GM12801 (cell line): ENCODE results near the gene TMEM151B.

Experiments
- TF ChIP-seq, protein P1 (sequence below): IDR thresholded peaks from one replicate; pipeline ENCODE4 v1.5.1; 2011; ENCODE audit warnings: control low read depth; ENCODE audit not compliant: insufficient read length; ENCODE audit errors: extremely low read depth

The TMEM151B gene

DNA sequence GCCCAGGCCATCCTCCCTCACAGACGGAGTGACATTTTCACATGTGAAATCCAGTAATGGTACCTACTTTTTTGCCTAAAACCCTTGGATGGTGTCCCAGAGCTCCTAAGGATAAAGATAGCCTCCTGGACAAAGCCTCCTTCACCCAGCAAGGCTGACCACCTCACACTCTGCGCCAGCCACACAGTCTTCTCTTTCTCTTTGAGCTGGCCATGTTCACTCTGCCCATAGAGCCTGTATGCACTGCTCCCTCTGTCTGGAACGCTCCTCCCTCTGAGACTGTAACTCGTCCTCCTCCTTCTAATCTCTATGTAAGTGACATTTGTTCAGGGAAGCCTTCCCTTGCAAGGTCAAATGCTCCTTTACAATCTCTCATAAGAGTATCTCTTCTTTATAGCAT lies 14.6 kb downstream of the TMEM151B start:
- TF ChIP-seq, protein P1, sequence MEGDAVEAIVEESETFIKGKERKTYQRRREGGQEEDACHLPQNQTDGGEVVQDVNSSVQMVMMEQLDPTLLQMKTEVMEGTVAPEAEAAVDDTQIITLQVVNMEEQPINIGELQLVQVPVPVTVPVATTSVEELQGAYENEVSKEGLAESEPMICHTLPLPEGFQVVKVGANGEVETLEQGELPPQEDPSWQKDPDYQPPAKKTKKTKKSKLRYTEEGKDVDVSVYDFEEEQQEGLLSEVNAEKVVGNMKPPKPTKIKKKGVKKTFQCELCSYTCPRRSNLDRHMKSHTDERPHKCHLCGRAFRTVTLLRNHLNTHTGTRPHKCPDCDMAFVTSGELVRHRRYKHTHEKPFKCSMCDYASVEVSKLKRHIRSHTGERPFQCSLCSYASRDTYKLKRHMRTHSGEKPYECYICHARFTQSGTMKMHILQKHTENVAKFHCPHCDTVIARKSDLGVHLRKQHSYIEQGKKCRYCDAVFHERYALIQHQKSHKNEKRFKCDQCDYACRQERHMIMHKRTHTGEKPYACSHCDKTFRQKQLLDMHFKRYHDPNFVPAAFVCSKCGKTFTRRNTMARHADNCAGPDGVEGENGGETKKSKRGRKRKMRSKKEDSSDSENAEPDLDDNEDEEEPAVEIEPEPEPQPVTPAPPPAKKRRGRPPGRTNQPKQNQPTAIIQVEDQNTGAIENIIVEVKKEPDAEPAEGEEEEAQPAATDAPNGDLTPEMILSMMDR: no peak

DNA sequence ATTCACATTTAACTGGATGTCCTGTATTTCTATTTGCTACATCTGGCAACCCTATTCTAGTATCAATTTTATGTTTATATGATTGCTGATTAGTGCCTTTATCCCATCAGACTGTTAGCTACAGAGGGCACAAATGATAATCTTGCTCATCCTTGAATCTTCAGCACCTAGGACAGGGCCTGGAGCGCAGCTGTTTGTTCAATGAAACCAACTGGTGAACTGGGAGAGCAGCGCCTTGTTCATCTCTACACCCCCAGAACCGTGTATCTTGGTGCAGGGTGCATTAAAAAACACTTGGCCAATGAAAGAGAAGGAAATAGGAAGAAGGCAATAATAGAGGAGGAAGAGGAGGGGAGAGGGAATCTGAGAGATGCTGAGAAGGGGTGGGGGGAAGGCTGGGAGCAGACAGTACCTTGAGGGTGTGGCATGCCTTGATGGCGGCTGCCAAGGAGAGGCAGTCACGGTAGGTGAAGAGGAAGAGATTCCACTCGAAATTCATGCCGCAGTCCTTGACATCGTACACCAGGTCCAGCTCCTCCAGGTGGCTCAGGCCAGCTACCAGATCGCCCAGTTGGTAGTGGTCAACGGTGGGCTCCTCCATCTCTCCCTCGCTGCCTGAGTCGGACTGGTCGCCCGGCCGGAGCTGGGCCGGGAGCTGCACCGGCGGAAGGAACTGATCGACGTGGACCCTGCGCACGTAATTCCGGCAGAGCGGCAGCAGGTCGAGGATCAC lies 15.5 kb downstream of the TMEM151B start:
- TF ChIP-seq, protein P1: no peak

DNA sequence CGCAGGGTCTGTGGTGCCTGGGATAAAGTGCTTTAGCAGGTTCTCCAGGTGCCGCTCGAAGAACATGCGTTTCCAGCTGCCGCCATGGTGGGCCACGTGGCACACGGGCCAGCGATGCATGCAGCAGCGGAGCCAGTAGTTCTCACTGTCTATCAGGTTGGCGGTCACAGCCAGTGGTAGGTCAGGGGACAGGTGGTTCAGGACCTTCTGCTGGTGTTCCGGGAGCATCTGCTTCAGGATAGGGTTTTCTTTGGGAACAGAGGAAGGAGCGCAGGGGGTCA lies 16.0 kb downstream of the TMEM151B start:
- TF ChIP-seq, protein P1: no peak

DNA sequence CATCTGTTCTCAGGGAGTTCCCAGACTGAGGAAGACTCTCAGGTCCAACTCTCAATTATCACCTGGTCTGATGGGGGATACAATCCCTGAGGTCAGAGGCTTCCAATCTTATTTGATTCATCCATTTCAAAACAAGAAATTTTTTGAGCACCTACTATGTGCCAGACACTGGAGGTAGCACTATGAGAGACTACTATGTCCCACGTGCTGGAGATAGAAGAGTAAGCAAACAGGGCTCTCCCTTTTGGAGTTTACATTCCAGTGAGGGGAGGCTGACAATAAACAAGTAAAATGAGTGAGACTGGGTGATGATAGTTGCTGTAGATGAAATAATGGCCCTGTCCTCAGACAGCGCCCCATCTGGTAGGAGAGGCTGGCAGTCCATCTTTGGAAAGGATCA lies 16.5 kb downstream of the TMEM151B start:
- TF ChIP-seq, protein P1: no peak

DNA sequence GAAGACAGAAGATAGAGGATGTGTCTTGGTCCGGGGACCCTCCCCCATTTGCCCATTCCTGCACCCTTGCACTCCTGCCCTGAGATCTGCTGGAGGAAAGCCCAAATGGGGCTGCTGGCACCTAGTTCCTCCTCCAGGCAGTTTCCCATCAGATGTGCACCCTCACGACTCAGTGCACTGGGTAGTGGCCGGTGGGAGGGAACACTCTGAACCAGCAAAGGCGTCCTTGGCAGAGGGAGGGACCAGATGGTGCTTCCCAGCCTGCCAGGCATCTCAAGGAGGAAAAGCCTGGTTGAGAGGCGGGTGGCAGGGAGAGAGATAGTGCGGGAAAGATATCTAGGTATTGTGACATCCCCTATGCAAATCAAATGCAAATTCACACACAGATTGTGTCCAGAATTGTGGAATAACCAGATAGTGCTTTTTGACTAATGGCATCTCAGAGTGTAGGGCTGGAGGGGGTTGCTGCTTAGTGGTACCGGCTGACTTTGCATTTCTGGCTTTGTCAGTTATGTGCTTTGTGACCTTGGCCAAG lies 19.5 kb downstream of the TMEM151B start:
- TF ChIP-seq, protein P1: no peak

DNA sequence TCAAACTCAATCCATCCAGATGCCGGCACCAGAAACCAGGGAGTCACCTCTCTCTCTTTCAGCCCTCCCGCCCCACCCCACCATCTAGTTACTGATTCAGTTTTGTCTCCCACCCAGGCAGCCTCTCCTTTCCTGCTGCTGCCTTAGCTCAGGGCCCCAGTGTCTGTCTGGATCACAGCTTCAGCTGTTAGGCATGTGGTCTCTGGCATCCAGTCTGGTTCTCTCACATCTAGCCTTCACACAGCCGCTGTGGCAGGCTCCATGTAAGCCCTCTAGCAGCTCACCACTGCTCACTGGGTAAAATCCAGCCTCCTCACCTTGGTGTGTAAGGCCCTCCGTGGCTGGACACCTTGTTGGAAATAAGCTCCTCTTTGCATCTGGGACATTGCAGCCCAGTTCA lies 21.6 kb downstream of the TMEM151B start:
- TF ChIP-seq, protein P1: no peak

DNA sequence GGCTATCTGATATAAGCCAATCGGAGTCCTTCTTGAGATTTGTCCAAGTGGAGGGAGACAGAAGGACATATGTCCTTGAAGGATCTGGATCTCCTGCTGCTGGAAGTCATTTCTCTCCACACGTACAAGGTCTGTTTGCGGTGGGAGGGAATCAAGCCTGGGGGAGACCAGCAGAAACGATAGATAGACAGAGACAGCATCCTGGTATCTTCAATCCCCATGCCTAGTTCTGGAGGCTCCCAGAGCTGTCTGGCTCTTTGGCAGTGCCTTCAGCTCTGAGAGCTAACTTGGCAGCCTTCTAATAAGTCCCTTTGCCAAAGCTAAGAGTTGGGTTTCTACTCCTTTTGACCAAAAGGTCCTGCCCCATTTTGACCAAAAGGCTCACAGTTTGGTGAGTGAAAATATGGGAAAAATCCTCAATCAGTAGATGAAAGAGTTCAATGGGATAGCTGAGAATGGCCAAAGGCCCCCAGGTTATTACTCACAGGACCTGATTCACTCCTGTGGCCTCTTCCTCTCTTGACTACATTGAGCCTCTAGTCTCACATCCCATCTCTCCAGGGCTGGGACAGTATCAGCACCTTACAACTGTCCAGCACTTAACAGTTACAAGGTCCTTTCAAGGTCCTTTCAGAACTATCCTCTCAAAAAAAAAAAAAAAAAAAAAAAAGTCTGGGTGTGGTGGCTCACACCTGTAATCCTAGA lies 22.6 kb downstream of the TMEM151B start:
- TF ChIP-seq, protein P1: no peak
